Measurements from ENCODE around the gene GMDS.

Gene GMDS

GRCh38 chr6:1600764-1601157, 644.6 kb downstream of the GMDS start:
- no peak overlapping the region for H3K27ac ChIP-seq
- no peaks in the 10 kb centered on the region for H3K36me3 ChIP-seq (ENCODE audit: control insufficient read depth, insufficient read depth, low read length)
- H3K79me2 ChIP-seq = no peaks in the 10 kb centered on the region
- no peak overlapping the region for H3K4me3 ChIP-seq (ENCODE audit: low read depth, low read length)
- H3K4me2 ChIP-seq (ENCODE audit: low read length) = no peak overlapping the region
- peaks cover 16% of the 10 kb centered on the region for H3K27me3 ChIP-seq (ENCODE audit: control insufficient read depth, insufficient read depth, low read length)
- H3K4me1 ChIP-seq = no peaks in the 10 kb centered on the region
- H2AFZ ChIP-seq = no peak overlapping the region
- H3K9ac ChIP-seq = no peak overlapping the region
- no peak for TF ChIP-seq CTCF (IDR thresholded peaks at IDR 0.05)
- H3K9me3 ChIP-seq (ENCODE audit: control insufficient read depth, low read length) = no peaks in the 10 kb centered on the region

GRCh38 chr6:1600063-1600763, 645.2 kb downstream of the GMDS start:
- TF ChIP-seq CTCF (IDR thresholded peaks at IDR 0.05) = no peak
- peaks cover 10% of the 10 kb centered on the region for H3K27me3 ChIP-seq (ENCODE audit: control insufficient read depth, insufficient read depth, low read length)

GRCh38 chr6:1599469-1599868, 645.9 kb downstream of the GMDS start:
- Histone ChIP-seq H3K9me3 (ENCODE audit: control insufficient read depth, low read length) (no peaks in the 10 kb centered on the region), H3K4me2 (ENCODE audit: low read length) (no peak overlapping the region), H3K27ac (no peak overlapping the region), H3K4me3 (ENCODE audit: low read depth, low read length) (no peak overlapping the region), H3K36me3 (ENCODE audit: control insufficient read depth, insufficient read depth, low read length) (no peaks in the 10 kb centered on the region), H2AFZ (no peak overlapping the region), H3K79me2 (no peaks in the 10 kb centered on the region), H3K9ac (no peak overlapping the region), H3K4me1 (no peaks in the 10 kb centered on the region), H3K27me3 (ENCODE audit: control insufficient read depth, insufficient read depth, low read length) (peaks cover 5% of the 10 kb centered on the region)
- no peak for TF ChIP-seq CTCF (IDR thresholded peaks at IDR 0.05)

More at GRCh38 chr6:1600063-1600763, 645.2 kb downstream of the GMDS start:
- Histone ChIP-seq H3K9me3 (ENCODE audit: control insufficient read depth, low read length) (no peaks in the 10 kb centered on the region), H3K4me3 (ENCODE audit: low read depth, low read length) (no peak overlapping the region), H3K4me2 (ENCODE audit: low read length) (no peak overlapping the region), H3K9ac (no peak overlapping the region), H3K4me1 (no peaks in the 10 kb centered on the region), H3K79me2 (no peaks in the 10 kb centered on the region), H3K27ac (no peak overlapping the region), H3K36me3 (ENCODE audit: control insufficient read depth, insufficient read depth, low read length) (no peaks in the 10 kb centered on the region), H2AFZ (no peak overlapping the region)

- H3K27ac ChIP-seq = no peak overlapping the region
- H2AFZ ChIP-seq = no peak overlapping the region
- H3K4me1 ChIP-seq = no peaks in the 10 kb centered on the region
- H3K4me2 ChIP-seq (ENCODE audit: low read length) = no peak overlapping the region
- H3K4me3 ChIP-seq (ENCODE audit: low read depth, low read length) = no peak overlapping the region
- no peaks in the 10 kb centered on the region for H3K9me3 ChIP-seq (ENCODE audit: control insufficient read depth, low read length)
- peaks cover 2% of the 10 kb centered on the region for H3K27me3 ChIP-seq (ENCODE audit: control insufficient read depth, insufficient read depth, low read length)
- H3K79me2 ChIP-seq = no peaks in the 10 kb centered on the region
- H3K9ac ChIP-seq = no peak overlapping the region
- TF ChIP-seq CTCF (IDR thresholded peaks at IDR 0.05) = no peak
- no peaks in the 10 kb centered on the region for H3K36me3 ChIP-seq (ENCODE audit: control insufficient read depth, insufficient read depth, low read length)
Measured at GRCh38 chr6:1598886-1599285, 646.5 kb downstream of the GMDS start.

- H3K4me2 ChIP-seq (ENCODE audit: low read length) = no peak overlapping the region
Measured at GRCh38 chr6:1598433-1598832, 647.0 kb downstream of the GMDS start.

More at GRCh38 chr6:1598433-1598832, 647.0 kb downstream of the GMDS start:
- no peak overlapping the region for H3K4me3 ChIP-seq (ENCODE audit: low read depth, low read length)
- H3K9me3 ChIP-seq (ENCODE audit: control insufficient read depth, low read length) = no peaks in the 10 kb centered on the region
- H2AFZ ChIP-seq = no peak overlapping the region
- no peaks in the 10 kb centered on the region for H3K36me3 ChIP-seq (ENCODE audit: control insufficient read depth, insufficient read depth, low read length)
- no peaks in the 10 kb centered on the region for H3K79me2 ChIP-seq
- TF ChIP-seq CTCF (IDR thresholded peaks at IDR 0.05) = no peak
- no peak overlapping the region for H3K9ac ChIP-seq
- no peaks in the 10 kb centered on the region for H3K27me3 ChIP-seq (ENCODE audit: control insufficient read depth, insufficient read depth, low read length)
- H3K27ac ChIP-seq = no peak overlapping the region
- H3K4me1 ChIP-seq = no peaks in the 10 kb centered on the region
